GM18951 (cell line): ENCODE data around the gene UNC119.

Source experiments
- POLR2A ChIP-seq: IDR thresholded peaks from 4 replicates; pipeline ENCODE4 v1.6.1; 2011; ENCODE audit warnings: mild to moderate bottlenecking; ENCODE audit not compliant: insufficient read length, insufficient read depth; ENCODE audit errors: extremely low read depth
- in situ Hi-C: fragments of 300-500 bp; cut with MboI; formaldehyde crosslinking; loops from one replicate; pipeline ENCODE4 v1.12.0; 2022; ENCODE audit warnings: low sequenced_read_pairs, mixed read lengths, inconsistent platforms; ENCODE audit not compliant: unreplicated experiment

The UNC119 gene

GRCh38 chr17:28547096-28547622 lies 5.3 kb downstream of the UNC119 start:
- in situ Hi-C loops = no loop called here
- no peak for TF ChIP-seq POLR2A

GRCh38 chr17:28545787-28546415 lies 6.5 kb downstream of the UNC119 start:
- in situ Hi-C loops = no loop called here

GRCh38 chr17:28545141-28545503 lies 7.3 kb downstream of the UNC119 start:
- TF ChIP-seq POLR2A = no peak
- in situ Hi-C loops = no loop called here

More at GRCh38 chr17:28545787-28546415, 6.5 kb downstream of the UNC119 start:
- TF ChIP-seq POLR2A = no peak

DNA sequence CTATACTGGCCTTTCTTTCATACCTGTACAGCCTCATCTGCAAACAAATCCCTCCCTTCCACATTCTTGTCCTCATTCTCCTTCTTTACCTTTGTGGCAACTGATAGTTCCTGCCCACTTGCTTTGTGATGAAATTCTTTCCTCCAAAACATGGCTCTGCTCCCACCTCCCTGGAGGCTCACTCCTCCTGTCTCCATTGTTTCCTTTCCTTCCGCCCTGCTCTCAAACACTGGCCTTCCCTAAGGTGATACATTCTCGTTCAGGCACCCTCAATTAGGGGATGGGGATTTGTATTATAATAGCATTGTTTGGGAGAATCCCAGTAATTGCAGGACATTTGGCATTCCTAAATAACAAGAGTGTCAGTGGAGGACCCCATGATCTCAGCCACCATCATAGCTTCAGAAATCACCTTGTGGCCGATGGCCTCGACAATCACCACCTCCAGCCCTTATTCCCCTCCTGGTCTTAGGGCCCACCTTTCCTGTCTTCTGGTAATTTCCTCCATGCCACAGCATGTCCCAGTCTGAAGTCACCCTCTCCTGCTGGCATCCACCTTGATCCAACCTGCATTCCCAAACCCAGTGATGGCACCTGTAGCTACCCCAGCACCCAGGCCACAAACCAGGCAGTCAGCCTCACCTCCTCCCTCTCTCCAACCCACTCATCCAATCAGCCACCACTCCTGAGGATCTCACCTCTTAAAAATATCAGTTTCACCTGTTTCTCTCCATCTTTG lies 7.9 kb downstream of the UNC119 start:
- in situ Hi-C loops = no loop called here

GRCh38 chr17:28541439-28541838 lies 11.0 kb downstream of the UNC119 start:
- TF ChIP-seq POLR2A = no peak
- in situ Hi-C loops = no loop called here

More for the DNA sequence above, 7.9 kb downstream of the UNC119 start:
- TF ChIP-seq POLR2A = no peak

DNA sequence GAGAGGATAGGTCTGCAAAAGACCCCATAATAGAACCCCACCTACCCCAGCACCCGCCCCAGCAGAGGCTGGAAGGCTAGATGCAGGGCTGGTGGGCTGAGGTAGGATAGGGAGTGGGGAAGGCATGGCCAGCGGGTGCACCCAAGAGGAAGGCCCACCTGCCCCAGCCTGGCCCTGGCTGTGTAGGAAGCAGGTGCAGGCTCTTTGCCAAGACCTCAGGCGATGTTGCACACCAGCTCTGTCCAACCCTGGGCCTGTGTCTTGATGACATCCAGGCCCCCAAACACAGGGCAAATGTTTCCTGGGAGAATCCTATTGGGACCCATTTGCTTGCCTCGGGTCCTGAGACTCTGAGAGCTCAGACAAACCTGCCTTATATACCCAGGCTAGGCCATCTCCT lies 12.2 kb downstream of the UNC119 start:
- in situ Hi-C loops = no loop called here
- TF ChIP-seq POLR2A = no peak

GRCh38 chr17:28538296-28538895 lies 14.0 kb downstream of the UNC119 start:
- in situ Hi-C loops = loop anchor here (5.0 kb wide), 1 partner anchor 36 kb away; no protein-coding TSS in a partner anchor

DNA sequence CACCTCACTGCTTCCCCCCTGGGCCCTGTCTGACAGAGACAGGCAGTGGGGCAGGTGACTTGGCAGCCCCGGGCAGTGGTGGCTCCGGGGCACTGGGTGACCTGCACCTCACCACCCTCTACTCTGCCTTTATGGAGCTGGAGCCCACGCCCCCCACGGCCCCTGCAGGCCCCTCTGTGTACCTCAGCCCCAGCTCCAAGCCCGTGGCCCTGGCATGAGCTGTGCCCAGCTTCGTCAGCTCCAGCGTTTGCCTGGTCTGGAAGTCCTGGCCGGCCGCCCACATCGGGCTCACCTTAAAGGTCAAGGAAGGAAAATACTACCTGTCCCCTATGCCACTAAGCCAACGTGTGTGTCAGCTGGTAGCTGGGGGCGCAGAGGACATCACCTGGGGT lies 15.2 kb downstream of the UNC119 start:
- TF ChIP-seq POLR2A = no peak
- in situ Hi-C loops = loop anchor here (5.0 kb wide), 1 partner anchor 35 kb away; no protein-coding TSS in a partner anchor

More at GRCh38 chr17:28538296-28538895, 14.0 kb downstream of the UNC119 start:
- no peak for TF ChIP-seq POLR2A

GRCh38 chr17:28536532-28537218 lies 15.7 kb downstream of the UNC119 start:
- in situ Hi-C loops = loop anchor here (5.0 kb wide), 1 partner anchor 34 kb away; no protein-coding TSS in a partner anchor
- TF ChIP-seq POLR2A = no peak

DNA sequence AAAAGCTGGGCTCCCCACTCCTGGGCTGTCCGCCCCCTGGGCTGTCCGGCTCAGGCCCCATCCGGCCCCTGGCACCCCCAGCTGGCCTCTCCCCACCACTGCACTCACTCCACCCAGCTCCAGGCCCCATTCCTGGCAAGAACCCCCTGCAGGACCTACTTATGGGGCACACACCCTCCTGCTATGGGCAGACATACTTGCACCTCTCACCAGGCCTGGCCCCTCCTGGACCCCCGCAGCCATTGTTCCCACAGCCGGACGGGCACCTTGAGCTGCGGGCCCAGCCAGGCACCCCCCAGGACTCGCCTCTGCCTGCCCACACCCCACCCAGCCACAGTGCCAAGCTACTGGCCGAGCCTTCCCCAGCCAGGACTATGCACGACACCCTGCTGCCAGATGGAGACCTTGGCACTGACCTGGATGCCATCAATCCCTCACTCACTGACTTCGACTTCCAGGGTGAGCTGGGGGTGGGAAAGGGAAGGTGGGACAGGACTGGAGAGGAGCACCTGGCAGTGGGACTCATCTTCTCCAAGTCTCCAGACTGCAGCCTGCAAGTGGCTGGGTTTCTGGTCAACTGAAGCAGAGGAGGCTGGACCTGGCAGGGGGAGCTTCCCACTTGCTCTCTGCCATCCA lies 17.6 kb downstream of the UNC119 start:
- in situ Hi-C loops = loop anchor here (5.0 kb wide), 1 partner anchor 33 kb away; no protein-coding TSS in a partner anchor
- no peak for TF ChIP-seq POLR2A

DNA sequence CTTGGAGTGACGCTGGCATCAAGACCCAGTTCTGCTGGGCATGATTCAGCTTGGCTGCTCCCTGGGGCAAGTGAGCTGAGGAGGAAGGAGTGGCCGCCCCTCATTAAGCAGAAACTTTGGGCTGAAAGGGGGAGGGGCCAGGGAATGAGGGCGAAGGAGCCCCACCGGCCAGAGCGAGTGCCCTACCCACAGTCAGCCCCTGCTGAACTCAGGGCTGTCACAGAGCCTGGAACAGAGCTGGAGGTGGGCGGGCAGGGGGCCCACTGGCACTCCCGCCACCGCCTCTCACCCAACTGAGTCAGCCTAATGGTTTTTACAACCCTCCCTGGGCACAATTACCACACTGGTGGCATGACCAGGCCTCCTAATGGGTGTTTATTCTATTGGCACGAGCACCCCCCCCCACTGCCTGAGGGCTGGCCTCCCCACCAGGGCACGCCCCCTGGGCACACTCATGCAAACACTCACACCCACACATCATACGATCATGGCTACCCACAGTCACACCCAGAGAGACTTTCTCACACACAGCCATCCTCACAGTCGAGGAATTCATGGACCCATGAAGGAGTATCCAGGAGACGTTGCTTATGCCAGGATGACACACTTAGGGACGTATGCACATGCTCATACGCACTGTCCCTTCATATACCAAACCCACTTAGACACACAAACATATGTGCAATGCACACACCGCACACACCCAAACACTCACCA lies 19.2 kb downstream of the UNC119 start:
- TF ChIP-seq POLR2A = no peak

More for the DNA sequence above, 19.2 kb downstream of the UNC119 start:
- in situ Hi-C loops = no loop called here
